CD14-positive monocyte (primary cell): ENCODE data around the gene AHNAK. TPM values are rescaled to one million over a fixed set of nuclear protein-coding genes. Genes with fewer than 3 reads are reported as not detected.

ENCODE experiments used
- DNase-seq, 3 donors: peaks; one replicate each; pipeline ENCODE4 v3.0.0-alpha.2; 2011 to 2022
- H2AFZ ChIP-seq: 2 replicates; pipeline ENCODE4 v1.6.0; 2012; ENCODE audit warnings: mild to moderate bottlenecking, low read depth, low read length, inconsistent platforms; ENCODE audit not compliant: insufficient read depth, poor library complexity, severe bottlenecking
- H3K27ac ChIP-seq, 2 donors: 1 replicate in 1 of 2; 2 replicates in 1 of 2; pipeline ENCODE4 v1.5.1; 2012 to 2013; ENCODE audit warnings: low read length in 2 of 2, control low read depth in 1 of 2, inconsistent platforms in 1 of 2, low read depth in 1 of 2, mild to moderate bottlenecking in 1 of 2
- H3K27me3 ChIP-seq, 2 donors: one replicate each; pipeline versions ENCODE4 v1.6.0 to v1.6.1; 2011 to 2013; ENCODE audit warnings: low read length in 2 of 2; ENCODE audit not compliant: control insufficient read depth in 2 of 2, insufficient read depth in 2 of 2
- H3K36me3 ChIP-seq, 2 donors: replicated peaks in 1 of 2; 1 replicate in 1 of 2; 2 replicates in 1 of 2; pipeline versions ENCODE4 v1.5.1 to v1.6.1; 2012 to 2013; ENCODE audit warnings: low read length in 2 of 2, control low read depth in 1 of 2, inconsistent platforms in 1 of 2, mild to moderate bottlenecking in 1 of 2; ENCODE audit not compliant: insufficient read depth in 2 of 2, control insufficient read depth in 1 of 2
- H3K4me1 ChIP-seq, 2 donors: 1 replicate in 1 of 2; 2 replicates in 1 of 2; pipeline versions ENCODE4 v1.5.1 to v1.6.1; 2012 to 2013; ENCODE audit warnings: low read length in 2 of 2, control low read depth in 1 of 2, inconsistent platforms in 1 of 2, mild to moderate bottlenecking in 1 of 2, moderate library complexity in 1 of 2; ENCODE audit not compliant: insufficient read depth in 2 of 2, control insufficient read depth in 1 of 2
- H3K4me2 ChIP-seq: replicated peaks from 2 replicates; pipeline ENCODE3; 2012; ENCODE audit warnings: low read length, moderate library complexity, mild to moderate bottlenecking; ENCODE audit not compliant: poor library complexity, severe bottlenecking; ENCODE audit errors: extremely low read depth
- H3K4me3 ChIP-seq, 3 experiments: fragments of 200-600 bp in 1 of 3; sonication (generic) in 1 of 3; replicated peaks in 1 of 3; 1 replicate in 2 of 3; 2 replicates in 1 of 3; pipeline ENCODE4 v1.5.1; 2011 to 2013; ENCODE audit warnings: low read length in 3 of 3, mild to moderate bottlenecking in 3 of 3, control low read depth in 2 of 3, low read depth in 2 of 3, inconsistent platforms in 1 of 3, moderate library complexity in 1 of 3
- H3K79me2 ChIP-seq: 2 replicates; pipeline ENCODE4 v1.6.0; 2012; ENCODE audit warnings: mild to moderate bottlenecking, control low read depth, inconsistent platforms, low read length, moderate library complexity; ENCODE audit not compliant: insufficient read depth
- H3K9ac ChIP-seq: 2 replicates; pipeline ENCODE4 v1.6.0; 2017; ENCODE audit warnings: low read length, mild to moderate bottlenecking; ENCODE audit not compliant: insufficient read depth, poor library complexity, severe bottlenecking
- H3K9me3 ChIP-seq, 2 donors: replicated peaks in 1 of 2; 1 replicate in 1 of 2; 2 replicates in 1 of 2; pipeline versions ENCODE4 v1.5.1 to v1.6.1; 2012 to 2013; ENCODE audit warnings: low read length in 2 of 2, control low read depth in 1 of 2; ENCODE audit not compliant: control insufficient read depth in 1 of 2, insufficient read depth in 1 of 2
- H4K20me1 ChIP-seq: 2 replicates; pipeline ENCODE4 v1.6.0; 2012; ENCODE audit warnings: mild to moderate bottlenecking, low read length, control low read depth, moderate library complexity; ENCODE audit not compliant: insufficient read depth
- H3K27ac Mint-ChIP-seq, 7 donors: one replicate each; pipeline ENCODE4 v1.8.0; 2020; ENCODE audit warnings: mild to moderate bottlenecking in 7 of 7, mixed read lengths in 7 of 7, moderate library complexity in 6 of 7, inconsistent platforms in 2 of 7
- H3K27me3 Mint-ChIP-seq, 3 donors: one replicate each; pipeline ENCODE4 v1.8.0; 2021 to 2022; ENCODE audit warnings: low read depth in 3 of 3, mild to moderate bottlenecking in 3 of 3, mixed read lengths in 3 of 3, moderate library complexity in 3 of 3, inconsistent platforms in 1 of 3
- H3K36me3 Mint-ChIP-seq, 2 donors: one replicate each; pipeline ENCODE4 v1.8.0; 2020; ENCODE audit warnings: mixed read lengths in 2 of 2, inconsistent platforms in 1 of 2, mild to moderate bottlenecking in 1 of 2
- H3K4me1 Mint-ChIP-seq: one replicate; pipeline ENCODE4 v1.8.0; 2020; ENCODE audit warnings: mild to moderate bottlenecking, mixed read lengths
- H3K4me3 Mint-ChIP-seq, 2 donors: one replicate each; pipeline ENCODE4 v1.8.0; 2020; ENCODE audit warnings: mild to moderate bottlenecking in 2 of 2, mixed read lengths in 2 of 2, moderate library complexity in 1 of 2
- H3K9me3 Mint-ChIP-seq, 7 donors: one replicate each; pipeline ENCODE4 v1.8.0; 2020 to 2022; ENCODE audit warnings: mixed read lengths in 7 of 7, mild to moderate bottlenecking in 6 of 7, moderate library complexity in 6 of 7, inconsistent platforms in 2 of 7
- WGBS: methylation state at CpG from one replicate; pipeline ENCODE4 v1.1.5; 2013; ENCODE audit warnings: missing lambda C conversion rate; ENCODE audit not compliant: insufficient coverage; 5-methylcytosine and 5-hydroxymethylcytosine counted together
- intact Hi-C, 2 donors: fragments of 100-400 bp; cut with micrococcal nuclease; formaldehyde crosslinking; loops; one replicate each; pipeline versions ENCODE4 v1.15.0 to v1.15.1; 2023
- polyA plus RNA-seq, 3 donors: library from polyadenylated mRNA; depleted of rRNA in 1 of 3; unstranded in 2 of 3; stranded (reverse) in 1 of 3; fragments of 300-500 nt in 2 of 3; fragments of >200 nt in 1 of 3; fragmentation: Illumina TruSeq in 2 of 3; gene quantifications; 1 replicate in 2 of 3; 2 replicates in 1 of 3; pipeline ENCODE4 v1.2.3, GENCODE V29; 2012 to 2021
- TF ChIP-seq, protein P1 (sequence below): fragments of 200-600 bp; IDR thresholded peaks from one replicate; pipeline ENCODE4 v1.8.0; 2022; ENCODE audit warnings: antibody characterized with exemption, mild to moderate bottlenecking

The AHNAK gene
- polyA plus RNA-seq, 3 donors, result 80.0 to 201 (median 103) TPM

DNA sequence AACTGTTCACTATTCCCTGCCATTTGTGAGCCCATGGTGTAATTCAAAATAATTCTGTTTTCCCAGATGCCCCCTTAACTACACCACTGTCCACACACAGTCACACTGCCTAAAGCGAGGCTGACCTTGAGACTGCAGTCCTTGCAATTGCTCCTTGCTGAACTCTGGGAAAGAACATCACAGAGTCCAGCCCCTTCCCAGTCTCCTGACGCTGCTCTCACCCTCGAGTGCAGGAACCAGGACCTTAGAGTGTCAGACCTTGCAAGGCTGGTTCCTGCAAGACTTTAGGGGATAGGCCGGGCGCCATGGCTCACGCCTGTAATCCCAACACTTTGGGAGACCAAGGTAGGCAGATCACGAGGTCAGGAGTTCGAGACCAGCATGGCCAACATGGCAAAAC is 33.6 kb downstream of the AHNAK start:
- WGBS, result 95% methylated on average over 8 of the region's 8 CpGs
- peaks cover 35 to 44% of the 10 kb centered on the region in 2 donors for H3K36me3 Mint-ChIP-seq
- H3K4me3 ChIP-seq, result no peak overlapping the region

DNA sequence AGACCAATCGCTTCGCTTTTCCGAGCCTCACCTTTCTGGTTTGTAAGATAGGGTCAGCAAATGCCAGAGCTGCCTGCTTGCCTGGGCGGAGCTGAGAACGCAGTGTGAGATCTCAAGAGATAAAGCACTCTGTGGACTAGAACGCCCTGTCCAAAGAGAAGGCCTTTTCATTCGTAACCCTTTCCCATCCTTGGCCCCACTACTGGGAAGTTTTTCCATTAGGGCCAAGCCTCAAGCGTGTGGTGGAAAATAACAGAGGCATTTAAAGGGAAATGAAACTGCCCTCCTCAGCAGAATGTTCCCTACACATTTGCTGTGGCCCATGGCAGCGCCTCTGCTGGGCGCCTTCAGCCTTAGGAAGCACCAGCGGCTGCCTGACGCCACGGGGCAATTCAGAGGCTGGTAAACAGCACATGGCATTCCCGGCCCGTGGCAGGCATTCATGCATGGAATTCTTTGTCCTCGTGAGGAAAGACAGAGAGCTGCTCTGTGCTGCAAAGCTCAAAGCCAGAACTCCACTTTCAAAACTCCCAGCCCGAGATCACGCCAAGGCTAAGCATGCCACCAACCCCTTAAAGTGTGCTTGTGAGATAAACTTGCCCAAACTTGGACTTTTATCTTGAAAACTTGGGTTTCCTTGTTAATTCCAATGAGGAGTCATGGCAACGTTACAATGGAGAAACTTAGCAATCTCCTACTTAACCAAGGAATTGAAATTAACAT is 38.1 kb downstream of the AHNAK start:
- Histone ChIP-seq H3K9ac (no peak overlapping the region), H3K27me3 (no peaks in the 10 kb centered on the region), H3K9me3 (no peaks in the 10 kb centered on the region), H2AFZ (no peak overlapping the region), H3K4me2 (peak overlapping the region; percentile 47), H3K36me3 (no peaks in the 10 kb centered on the region), H3K4me1 (peaks cover 23 to 52% of the 10 kb centered on the region in 2 donors), H3K4me3 (peak overlapping the region in 1 of 3 experiments; percentile 49), H4K20me1 (peaks cover 16% of the 10 kb centered on the region), H3K79me2 (no peaks in the 10 kb centered on the region), H3K27ac (peak overlapping the region in 1 of 2 donors; percentile 71)
- 26% methylated on average over 14 of the region's 19 CpGs for WGBS
- H3K27me3 Mint-ChIP-seq, result peaks cover 0 to 7% (median 0%) of the 10 kb centered on the region in 3 donors
- H3K4me3 Mint-ChIP-seq, result peak overlapping the region; percentile 24 to 76
- peaks cover 2 to 5% of the 10 kb centered on the region in 2 donors for H3K36me3 Mint-ChIP-seq
- TF ChIP-seq, protein P1, sequence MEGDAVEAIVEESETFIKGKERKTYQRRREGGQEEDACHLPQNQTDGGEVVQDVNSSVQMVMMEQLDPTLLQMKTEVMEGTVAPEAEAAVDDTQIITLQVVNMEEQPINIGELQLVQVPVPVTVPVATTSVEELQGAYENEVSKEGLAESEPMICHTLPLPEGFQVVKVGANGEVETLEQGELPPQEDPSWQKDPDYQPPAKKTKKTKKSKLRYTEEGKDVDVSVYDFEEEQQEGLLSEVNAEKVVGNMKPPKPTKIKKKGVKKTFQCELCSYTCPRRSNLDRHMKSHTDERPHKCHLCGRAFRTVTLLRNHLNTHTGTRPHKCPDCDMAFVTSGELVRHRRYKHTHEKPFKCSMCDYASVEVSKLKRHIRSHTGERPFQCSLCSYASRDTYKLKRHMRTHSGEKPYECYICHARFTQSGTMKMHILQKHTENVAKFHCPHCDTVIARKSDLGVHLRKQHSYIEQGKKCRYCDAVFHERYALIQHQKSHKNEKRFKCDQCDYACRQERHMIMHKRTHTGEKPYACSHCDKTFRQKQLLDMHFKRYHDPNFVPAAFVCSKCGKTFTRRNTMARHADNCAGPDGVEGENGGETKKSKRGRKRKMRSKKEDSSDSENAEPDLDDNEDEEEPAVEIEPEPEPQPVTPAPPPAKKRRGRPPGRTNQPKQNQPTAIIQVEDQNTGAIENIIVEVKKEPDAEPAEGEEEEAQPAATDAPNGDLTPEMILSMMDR, result peak; percentile 68
- peak; percentile 68 to 85 (median 79) for DNase-seq
- intact Hi-C loops, result no loop called here
- peak overlapping the region; percentile 65 to 92 (median 84) for H3K27ac Mint-ChIP-seq
- H3K4me1 Mint-ChIP-seq, result peaks cover 57% of the 10 kb centered on the region
- no peaks in the 10 kb centered on the region for H3K9me3 Mint-ChIP-seq

More for the DNA sequence above, 33.6 kb downstream of the AHNAK start:
- Histone ChIP-seq H4K20me1 (peaks cover 61% of the 10 kb centered on the region), H3K27me3 (no peaks in the 10 kb centered on the region), H3K36me3 (peaks cover 32 to 39% of the 10 kb centered on the region in 2 donors), H3K27ac (no peak overlapping the region), H2AFZ (no peak overlapping the region), H3K9ac (no peak overlapping the region), H3K4me2 (no peak overlapping the region), H3K79me2 (peaks cover 14% of the 10 kb centered on the region), H3K4me1 (peaks cover 14 to 39% of the 10 kb centered on the region in 2 donors), H3K9me3 (no peaks in the 10 kb centered on the region)
- TF ChIP-seq, protein P1, result no peak
- intact Hi-C loops, result no loop called here
- DNase-seq, result no peak
- H3K27me3 Mint-ChIP-seq, result peaks cover 0 to 7% (median 0%) of the 10 kb centered on the region in 3 donors
- H3K27ac Mint-ChIP-seq, result peak overlapping the region in 6 of 7 donors; percentile 6 to 63 (median 42)
- peaks cover 48% of the 10 kb centered on the region for H3K4me1 Mint-ChIP-seq
- H3K4me3 Mint-ChIP-seq, result no peak overlapping the region
- H3K9me3 Mint-ChIP-seq, result peaks cover 0 to 1% (median 0%) of the 10 kb centered on the region in 7 donors
